GM12892 (cell line): ENCODE measurements around the gene TMEM234.

Experiments
- POLR2A ChIP-seq: IDR thresholded peaks from 2 replicates; pipeline ENCODE4 v1.6.1; 2011; ENCODE audit warnings: low read depth, low read length, control low read depth
- POLR2AphosphoS5 ChIP-seq: IDR thresholded peaks from 2 replicates; pipeline ENCODE4 v1.6.1; 2011; ENCODE audit warnings: low read depth, low read length, control low read depth
- TAF1 ChIP-seq: IDR thresholded peaks from 2 replicates; pipeline ENCODE4 v1.6.1; 2011; ENCODE audit warnings: low read depth, mild to moderate bottlenecking, control low read depth, low read length, borderline replicate concordance

DNA sequence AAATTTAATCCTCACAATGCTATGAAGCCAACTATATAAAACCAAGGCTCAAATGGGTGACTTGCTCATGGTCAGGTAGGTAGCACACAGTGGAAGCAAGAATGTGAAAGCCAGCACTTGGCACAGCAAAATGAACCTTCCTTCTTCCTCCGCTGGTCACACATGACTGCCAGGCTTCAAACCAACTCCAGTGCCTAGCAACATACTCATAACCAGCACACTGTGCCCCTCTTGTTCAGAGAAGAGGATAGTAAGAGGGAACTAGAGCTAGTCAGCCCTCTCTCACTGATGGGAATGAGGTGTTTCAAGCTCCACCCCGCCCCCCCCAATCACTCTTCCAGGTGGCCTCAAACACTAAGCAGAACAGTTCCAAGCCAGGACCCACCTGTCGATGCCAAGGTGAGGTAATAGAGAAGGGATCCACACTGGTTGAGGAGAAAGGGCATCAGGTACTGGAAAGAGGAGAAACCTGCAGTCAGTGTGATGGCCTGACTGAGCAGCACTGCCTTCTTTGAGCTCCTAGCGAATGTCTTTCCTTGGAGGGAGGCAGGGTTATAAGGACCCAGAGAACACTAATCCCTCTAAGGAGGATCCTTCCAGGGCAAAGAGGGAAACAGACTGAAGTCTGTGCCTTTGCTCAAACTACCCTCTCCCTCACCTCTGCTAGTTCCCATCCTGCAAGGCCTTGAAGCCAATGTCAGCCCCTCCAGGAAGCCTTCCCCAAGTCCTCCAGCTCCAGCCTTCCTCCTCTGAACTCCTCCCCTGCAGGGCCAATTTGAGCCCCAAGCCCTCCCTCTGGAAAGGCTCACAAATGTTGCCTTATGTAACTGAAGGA lies 1.2 kb downstream of the TMEM234 start:
- TF ChIP-seq POLR2A, result no peak
- TF ChIP-seq POLR2AphosphoS5, result no peak
- no peak for TF ChIP-seq TAF1
